Measurements from ENCODE around the gene BTG2.
"Not testable (repeated sequence)": the region's sequence is repeated elsewhere in the genome, so short reads cannot be mapped to it uniquely, and the experiment has no call there.

BTG2 gene, protein sequence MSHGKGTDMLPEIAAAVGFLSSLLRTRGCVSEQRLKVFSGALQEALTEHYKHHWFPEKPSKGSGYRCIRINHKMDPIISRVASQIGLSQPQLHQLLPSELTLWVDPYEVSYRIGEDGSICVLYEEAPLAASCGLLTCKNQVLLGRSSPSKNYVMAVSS

DNA sequence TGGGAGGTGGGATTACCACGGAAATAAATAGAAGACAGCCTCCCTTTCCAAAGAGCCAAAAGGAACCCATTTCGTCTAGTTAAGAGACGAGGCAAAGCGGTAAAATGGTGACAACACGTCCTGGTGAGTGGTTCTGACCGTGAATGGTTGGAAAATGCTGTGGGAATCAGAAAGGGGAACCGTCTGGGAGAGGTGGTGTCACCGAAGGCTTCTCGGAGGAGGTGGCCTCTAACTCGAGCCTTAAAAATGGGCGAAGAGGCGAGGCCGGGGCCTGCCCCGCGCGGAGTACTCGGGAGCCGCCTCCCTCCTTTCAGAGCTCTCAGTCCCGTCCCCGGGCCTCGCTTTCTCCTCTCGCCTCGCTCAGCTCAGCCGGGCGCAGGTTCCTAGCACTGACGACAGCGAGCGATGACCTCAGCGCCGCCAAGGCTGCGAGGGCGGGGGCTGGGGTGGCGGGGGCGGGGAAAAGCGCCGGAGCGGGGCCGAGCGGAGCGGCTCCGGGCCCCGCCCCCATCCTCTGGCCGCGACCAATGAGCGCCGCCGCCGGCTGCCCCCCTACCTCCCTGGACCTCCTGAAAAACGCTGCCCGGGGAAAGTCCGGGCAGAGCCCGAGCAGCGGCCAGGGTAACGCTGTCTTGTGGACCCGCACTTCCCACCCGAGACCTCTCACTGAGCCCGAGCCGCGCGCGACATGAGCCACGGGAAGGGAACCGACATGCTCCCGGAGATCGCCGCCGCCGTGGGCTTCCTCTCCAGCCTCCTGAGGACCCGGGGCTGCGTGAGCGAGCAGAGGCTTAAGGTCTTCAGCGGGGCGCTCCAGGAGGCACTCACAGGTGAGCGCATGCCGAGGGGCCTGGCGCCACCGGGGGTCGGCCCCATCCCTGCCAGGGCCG is at the start of gene BTG2:
Gene BTG2 (plus strand): TSS at position 601 of the 890 bp plus-strand sequence. CDS start 88 bp downstream, at position 689.
- DNase-seq (ENCODE audit: low read depth in 2 of 2), result peak; percentile 82 to 88

DNA sequence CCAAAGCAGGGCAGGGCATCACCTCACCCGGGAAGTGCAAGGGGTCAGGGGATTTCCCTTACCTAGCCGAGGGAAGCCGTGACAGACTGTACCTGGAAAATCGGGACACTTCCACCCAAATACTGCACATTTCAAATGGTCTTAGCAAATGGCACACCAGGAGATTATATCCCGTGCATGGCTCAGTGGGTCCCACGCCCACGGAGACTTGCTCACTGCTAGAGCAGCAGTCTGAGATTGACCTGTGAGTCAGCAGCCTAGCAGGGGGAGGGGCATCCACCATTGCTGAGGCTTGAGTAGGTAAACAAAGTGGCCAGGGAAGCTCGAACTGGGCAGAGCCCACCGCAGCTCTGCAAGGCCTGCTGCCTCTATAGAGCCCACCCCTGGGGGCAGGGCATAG is 48.7 kb upstream of the BTG2 start:
- DNase-seq (ENCODE audit: low read depth in 2 of 2), result not testable (repeated sequence)

DNA sequence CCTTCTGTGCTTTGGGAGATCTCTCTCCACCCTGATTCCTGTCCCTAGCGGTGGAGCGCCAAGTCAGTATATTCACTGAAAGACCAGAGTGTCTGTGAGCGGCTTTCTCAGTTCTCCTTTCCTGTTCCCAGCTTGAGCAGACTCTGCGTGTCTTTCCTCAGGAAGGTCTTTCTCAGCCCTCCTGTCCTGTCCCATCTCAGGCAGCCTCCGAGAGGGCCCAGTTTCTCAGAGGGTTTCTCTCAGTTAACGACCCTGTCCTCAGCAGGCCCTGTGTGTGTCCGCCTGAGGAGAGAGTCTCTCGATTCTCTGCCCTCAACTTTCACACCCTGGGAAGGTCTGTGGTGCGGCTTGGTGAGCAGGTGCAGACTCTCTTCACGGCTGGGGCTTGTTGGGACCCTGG is 41.8 kb upstream of the BTG2 start:
- no peak for DNase-seq (ENCODE audit: low read depth in 2 of 2)

DNA sequence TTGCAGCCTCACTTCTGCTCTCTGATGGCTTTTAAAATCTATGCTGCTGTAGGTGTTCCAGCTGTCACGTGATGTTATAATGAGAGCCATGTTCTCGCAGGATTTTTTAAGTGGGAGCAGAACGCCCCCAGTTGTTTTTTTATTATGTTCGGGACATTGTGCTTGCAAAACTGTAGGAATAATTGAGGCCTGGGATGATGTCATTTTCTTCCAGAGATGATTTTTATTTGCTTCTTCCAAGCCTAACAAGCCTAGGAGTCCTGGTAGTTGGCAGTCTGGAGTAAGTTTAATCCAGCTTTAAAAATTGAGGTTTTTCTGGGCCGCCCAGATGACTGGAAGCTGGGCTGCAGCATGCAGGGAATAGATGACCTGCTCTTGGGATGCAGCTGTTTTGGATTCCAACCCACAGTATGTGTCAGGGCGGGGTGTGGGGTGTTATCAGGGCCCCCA is 41.2 kb upstream of the BTG2 start:
- no peak for DNase-seq (ENCODE audit: low read depth in 2 of 2)

DNA sequence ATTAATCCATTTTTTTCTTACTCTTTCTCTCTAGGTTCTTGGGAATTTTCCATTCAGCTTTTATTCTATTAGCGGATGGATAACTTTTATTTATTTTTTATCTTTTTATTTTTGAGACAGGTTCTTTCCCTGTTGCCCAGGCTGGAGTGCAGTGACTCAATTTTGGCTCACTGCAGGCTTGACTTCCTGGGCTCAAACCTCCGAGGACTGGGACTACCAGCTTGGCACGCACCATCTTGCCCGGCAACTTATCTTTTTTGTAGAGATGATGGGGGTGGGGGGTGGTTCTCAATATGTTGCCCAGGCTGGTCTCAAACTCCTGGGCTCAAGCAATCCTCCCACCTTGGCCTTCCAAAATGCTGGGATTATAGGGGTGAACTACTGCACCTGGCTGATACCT is 39.8 kb upstream of the BTG2 start:
- no peak for DNase-seq (ENCODE audit: low read depth in 2 of 2)

DNA sequence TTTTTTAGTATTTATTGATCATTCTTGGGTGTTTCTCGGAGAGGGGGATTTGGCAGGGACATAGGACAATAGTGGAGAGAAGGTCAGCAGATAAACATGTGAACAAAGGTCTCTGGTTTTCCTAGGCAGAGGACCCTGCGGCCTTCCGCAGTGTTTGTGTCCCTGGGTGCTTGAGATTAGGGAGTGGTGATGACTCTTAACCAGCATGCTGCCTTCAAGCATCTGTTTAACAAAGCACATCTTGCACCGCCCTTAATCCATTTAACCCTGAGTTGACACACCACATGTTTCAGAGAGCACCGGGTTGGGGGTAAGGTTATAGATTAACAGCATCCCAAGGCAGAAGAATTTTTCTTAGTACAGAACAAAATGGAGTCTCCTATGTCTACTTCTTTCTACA is 39.2 kb upstream of the BTG2 start:
- DNase-seq (ENCODE audit: low read depth in 2 of 2), result not testable (repeated sequence)

DNA sequence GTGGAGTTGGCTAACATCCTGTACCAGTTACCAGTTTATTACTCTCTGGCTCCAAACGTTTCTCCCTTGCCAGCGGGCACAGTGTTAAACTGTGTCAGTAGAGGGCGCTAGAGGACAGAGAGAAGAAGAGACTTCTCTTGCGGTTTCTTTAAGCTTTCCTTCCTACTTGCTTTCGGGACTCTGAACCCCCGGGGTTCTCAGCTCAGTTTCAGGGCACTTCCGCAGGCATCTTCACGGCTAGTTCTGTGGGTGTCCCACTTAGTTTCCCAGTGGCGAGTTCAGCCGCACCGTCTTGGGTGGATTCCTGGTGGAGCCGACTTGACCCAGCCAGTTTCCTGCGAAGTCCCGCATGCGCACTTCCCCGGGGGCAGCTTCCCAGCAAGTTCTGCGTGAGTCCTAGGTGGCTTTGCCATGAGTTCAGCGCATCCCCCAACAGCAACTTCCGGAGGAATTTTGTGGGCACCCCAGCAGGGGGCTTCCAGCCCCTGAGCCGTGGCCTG is 37.9 kb upstream of the BTG2 start:
- peak; percentile 64 to 69 for DNase-seq (ENCODE audit: low read depth in 2 of 2)

DNA sequence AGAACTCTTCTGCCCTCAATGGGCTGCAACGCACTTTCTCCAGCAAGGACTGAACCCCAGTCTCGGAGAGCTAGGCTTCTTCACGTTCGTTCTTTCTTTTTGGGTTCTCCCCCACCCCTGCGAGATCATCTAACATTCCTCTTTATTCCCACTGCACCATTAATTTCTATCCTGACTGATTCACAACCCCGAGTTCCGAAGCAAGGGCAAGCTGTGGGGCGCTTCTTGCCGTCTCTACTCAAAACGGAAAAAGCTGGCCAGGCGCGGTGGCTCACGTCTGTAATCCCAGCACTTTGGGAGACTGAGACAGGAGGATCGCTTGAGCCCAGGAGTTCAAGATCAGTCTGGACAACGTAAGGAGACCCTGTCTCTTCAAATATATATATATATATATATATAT is 37.4 kb upstream of the BTG2 start:
- DNase-seq (ENCODE audit: low read depth in 2 of 2), result no peak

DNA sequence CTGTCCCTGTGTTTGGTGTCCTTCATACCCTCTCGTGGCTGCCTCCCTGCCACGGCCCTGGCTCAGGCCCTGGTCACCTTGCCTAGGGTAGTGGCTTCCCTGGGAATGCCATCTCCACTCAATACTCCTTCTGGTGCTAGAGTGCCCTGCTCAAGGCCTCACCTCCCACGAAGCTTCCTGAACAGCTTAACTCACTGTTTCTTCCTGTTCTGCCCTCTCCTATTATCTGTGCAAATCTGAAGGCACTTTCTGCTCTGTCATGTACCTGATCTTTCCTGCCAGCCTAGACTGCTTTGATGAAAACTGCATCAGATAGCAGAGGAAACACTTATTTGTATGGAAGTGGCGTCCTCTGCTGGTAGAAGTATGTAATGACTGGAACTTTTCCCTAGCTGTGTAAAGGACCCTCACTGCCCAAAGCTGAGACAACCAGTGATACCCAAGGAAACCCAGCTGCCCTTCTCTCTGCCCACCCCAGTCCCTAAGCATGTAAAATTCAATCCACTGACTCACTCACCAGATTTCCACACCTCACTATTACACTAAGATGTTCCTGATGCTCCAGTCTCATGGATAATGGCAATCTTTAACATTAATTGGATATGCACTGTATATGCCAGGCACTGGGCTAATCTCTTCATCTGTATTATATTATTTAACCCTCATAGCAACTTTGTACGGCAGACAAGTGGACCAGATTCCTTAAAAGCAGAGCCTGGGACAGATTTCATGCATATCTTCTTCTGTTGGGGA is 36.2 kb upstream of the BTG2 start:
- no peak for DNase-seq (ENCODE audit: low read depth in 2 of 2)

DNA sequence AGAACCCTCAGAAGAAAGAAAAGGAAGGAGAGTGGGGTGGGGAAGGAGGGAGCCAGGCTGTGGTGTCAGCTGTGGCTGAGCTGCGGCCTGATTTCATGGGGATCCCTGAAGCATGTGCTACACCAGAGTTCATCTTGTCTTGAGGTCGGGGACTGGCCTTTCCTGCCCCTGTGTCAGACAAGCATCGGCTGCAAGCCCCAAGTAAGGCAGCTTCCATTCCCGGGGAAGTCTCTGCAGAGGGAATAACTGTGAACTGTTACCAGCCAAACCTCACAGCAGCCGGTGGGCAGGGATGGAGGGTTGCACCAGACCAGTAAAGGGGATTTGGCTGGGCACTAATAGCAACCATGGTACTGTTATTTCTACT is 35.7 kb upstream of the BTG2 start:
- DNase-seq (ENCODE audit: low read depth in 2 of 2), result no peak

DNA sequence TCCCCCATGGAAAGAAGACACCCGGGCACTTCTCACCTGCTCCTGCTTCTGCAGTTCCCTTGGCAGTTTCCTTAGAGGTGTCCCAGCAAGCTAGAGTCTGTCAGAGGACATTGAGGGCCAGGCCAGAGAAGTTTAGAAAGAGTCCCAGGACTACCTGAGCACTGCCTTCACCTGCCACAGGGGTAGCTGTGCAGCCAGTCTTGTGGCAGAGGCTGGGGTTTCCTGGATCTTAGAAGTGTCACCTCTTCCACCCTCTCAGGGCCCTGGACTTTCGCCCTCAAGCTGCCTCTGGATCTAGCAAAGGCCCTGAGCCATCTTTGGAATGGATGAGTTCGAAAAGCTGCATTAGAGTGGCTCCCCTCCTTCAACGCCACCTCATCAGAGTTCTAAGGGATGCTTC is 34.9 kb upstream of the BTG2 start:
- no peak for DNase-seq (ENCODE audit: low read depth in 2 of 2)

DNA sequence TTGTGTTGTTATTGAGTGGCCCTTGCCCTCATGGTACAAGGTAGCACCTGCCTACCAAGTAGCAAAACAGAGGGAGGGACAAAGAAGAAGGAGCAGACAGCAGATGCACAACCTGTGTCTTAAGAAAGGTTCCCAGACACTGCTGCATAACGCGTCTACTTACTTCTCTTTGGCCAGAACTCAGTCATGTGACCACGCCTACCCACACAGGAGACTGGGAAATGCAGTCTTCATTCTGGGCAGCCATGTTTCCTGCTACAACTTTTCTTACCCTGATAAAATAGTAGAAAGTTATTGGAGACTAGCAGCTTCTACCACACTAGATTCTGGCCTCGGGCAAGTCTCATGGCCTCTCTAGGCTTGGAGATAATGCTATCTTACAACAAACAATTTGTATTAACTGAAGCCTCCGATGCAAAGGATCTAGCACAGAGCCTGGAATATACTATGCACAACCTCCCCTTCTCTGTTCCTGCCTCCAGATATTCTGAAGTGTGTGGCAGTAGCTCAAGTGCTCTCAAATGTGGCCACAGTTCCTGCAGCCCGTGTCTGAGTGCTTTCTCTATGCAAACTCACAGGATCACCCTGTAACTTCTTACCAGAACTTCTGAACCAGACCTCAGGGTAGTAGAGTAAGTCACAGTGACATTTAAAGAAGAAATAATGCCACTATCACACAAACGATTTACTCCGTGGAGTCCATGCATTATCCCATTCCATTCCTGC is 34.1 kb upstream of the BTG2 start:
- no peak for DNase-seq (ENCODE audit: low read depth in 2 of 2)

DNA sequence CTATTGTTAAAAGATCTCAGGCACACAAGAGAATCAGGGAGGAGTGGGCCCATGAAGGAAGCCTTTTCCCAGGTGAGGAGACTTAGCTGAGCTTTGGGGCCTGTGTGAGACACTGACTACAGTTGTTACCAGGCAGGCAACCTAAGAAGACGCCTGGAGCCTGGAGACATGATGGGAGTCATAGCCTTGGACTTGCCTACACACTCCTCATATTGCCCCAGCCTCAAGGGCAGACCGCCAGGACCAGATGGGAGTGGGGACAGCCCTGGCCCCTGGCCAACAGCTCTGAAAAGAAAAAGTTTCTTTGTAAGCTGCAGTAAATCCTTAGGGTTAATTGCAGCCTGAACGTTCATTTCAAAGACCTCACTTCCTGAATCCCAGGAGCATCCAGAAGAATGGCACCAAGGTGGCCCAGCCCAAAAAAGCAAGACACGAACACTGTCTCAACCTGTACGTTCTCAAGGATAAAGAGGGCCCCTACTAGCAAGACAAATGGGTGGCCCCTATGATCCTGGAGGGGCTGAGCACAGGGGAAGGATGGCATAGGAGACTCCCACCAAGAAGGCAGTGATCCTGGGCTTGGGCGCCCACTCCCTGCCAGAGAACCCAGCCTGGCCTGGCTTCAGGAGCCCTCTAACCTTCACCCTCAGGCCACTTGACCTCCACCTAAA is 33.2 kb upstream of the BTG2 start:
- no peak for DNase-seq (ENCODE audit: low read depth in 2 of 2)

DNA sequence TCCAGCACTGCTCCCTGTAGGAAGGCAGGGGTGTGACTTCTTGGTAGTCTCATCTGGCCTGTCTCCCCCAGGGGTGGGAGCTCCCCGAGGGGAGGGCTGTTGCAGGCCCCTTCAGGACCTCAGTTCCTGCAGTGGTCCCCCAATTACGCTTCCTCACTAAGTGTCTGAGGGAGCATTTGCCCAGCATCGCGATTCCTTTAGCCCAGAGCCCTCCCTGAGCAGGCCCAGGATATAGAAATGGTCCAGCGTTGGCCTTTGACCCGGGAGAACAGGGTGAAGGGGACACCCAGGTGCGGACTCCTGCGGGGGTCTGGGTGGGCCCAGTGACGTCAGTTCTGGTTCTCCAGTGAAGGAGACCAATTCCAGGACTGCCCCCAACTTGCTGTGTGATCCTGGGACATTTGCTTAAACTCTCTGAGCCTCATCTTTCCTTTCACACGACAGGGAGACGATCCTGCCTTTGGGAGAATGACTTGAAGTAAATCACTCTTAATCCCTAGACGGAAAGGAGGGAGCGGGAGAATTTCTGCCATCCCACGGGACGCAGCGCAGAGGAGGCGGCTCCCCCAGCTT is 32.6 kb upstream of the BTG2 start:
- DNase-seq (ENCODE audit: low read depth in 2 of 2), result no peak

DNA sequence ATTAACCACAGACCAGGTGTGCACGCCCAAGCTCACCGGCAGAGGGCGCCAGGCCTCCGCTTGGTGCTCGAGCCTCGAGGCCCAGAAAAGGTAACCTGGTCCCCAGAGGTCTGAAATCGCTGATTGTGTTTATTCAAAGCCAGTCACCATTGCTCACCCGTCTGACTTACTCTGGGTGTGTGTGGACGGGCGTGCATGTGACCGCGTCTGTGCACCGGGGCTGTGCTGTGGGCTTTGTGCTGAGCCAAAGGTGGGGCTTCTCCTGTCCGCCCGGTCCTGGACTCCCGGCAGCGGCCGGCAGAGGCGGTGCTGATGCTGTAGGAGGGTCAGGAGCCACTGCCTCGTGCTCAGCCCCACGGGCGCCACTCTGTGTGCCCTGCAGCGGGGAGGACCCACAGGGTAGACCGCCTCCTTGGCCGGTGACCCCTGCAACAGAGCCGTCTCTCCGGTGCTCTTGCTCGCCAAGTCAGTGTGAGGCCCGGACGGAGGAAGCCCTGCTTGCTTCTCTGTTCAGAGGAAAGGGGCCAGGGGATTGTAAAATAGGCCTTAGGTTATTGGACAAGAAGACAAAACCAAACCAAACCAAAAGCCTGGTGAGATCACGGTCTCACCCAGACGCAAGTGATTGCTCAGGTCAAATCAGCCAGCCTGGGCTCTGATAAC is 32.0 kb upstream of the BTG2 start:
- DNase-seq (ENCODE audit: low read depth in 2 of 2), result peak; percentile 89 to 95

DNA sequence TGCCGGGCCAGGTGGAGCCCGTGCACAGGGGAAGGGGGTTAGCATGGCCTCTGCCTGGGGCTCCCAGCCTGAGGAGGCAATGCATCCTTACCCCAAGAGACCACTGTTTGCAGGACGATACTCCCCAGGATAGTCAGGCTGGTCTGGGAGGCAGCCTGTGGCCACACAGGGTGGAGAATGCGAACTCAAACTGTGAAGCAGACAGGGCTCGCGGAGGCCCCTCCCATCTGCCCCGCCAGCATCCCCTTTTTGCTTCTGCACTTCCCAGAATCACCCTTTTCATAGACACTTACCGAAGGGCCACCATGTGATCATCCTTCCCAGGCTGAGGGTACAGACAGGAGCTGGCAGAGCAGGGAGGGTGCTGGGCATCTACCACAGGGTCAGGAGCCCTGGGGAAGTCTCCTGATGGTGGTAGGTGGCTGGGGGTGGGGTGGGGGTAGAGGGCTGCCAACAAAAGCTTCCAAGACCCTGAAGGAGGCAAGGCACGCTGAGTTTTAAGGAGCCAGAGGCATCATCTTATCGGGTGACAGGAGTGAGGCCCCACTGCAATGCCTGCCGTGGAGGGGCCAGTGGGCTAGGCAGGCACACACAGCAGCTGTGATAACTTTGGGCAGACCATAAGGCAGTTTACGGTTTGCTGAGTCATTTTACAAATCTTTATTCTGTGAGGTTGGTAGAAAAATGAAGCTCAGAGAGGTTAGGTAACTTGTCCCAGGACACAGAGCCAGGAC is 31.3 kb upstream of the BTG2 start:
- DNase-seq (ENCODE audit: low read depth in 2 of 2), result no peak

DNA sequence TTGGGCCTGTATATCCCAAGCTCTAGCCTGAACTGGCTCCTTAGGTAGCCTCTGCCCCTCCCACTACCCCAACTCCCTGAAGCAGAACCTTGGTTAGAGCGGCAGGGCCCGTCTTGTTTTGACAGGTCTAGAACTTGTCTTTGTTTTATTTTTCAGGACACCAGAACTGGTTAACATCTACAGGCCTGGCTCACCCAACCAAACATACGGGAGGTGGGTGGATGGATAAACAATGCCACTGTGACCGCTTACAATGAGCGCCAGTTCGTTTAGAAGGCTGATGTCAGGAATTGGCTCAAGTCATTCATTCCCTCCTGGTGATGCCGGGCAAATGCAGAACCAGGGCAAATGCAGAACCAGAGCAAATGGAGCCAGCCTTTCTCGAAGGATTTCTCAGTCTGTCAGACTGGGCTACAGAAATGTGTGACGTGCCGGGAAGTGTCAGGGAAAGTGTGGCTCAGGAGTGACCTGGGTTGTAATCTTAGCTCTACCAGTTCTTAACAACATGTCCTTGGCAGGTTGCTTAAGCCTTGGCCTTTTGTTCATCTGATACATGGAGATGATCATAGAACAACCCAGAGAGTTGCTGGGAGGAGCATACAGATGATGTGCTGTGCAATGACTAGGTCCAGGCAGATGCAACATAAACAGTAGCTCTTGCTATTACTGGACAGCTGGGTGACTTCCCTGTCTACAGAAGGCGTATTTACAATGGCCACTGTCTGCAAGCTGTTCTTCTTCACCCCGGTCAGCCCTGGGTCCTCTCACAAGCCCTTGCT is 30.5 kb upstream of the BTG2 start:
- no peak for DNase-seq (ENCODE audit: low read depth in 2 of 2)

DNA sequence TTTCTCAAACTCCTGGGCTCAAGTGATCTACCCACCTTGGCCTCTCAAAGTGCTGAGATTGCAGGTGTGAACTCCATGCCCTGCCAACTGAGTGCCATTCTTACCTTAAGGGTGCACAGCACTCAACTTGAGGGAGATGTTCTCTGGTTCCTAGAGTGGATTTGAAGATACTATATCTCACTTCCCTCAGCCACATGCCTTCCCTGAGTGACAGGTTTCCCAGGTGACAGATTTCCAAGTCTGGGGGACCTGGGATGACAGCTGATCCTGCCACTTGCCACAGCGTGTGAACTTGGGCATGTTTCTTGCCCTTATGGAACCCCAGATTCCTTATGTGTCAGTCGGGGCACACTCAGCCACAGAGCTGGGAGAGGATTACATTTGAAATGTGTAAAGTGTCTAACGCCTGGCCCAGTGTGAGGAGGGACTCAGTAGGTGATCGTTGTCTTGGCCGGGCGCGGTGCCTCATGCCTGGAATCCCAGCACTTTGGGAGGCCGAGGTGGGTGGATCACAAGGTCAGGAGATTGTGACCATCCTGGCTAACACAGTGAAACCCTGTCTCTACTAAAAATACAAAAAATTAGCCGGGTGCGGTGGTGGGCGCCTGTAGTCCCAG is 29.6 kb upstream of the BTG2 start:
- DNase-seq (ENCODE audit: low read depth in 2 of 2), result no peak

All from stimulated activated CD4-positive, alpha-beta T cell treated with anti-CD3 and anti-CD28 coated beads, Interleukin-4, amount 100 ng/mL, for 48 hours (primary cell).